Mononuclear cell (primary cell): Measurements from ENCODE around the gene CYP2A6. TPM values are rescaled to one million over a fixed set of nuclear protein-coding genes. Genes with fewer than 3 reads are reported as not detected.

ENCODE experiments used
- total RNA-seq: library from RNA; depleted of rRNA; stranded (reverse); fragments of >200 nt; gene quantifications from one replicate; pipeline ENCODE4 v1.2.3, GENCODE V29; 2012

CYP2A6 gene
- total RNA-seq, 1 donor = not detected

Other genes with a start within 250 kb of the CYP2A6 start
- 16.2 TPM for gene LTBP4, start 249.1 kb downstream of the CYP2A6 start, total RNA-seq
- gene NUMBL, start 159.8 kb downstream of the CYP2A6 start, total RNA-seq = 3.1 TPM
- gene COQ8B, start 133.6 kb downstream of the CYP2A6 start, total RNA-seq = 11.9 TPM
- 6.7 TPM for gene ITPKC, start 133.3 kb downstream of the CYP2A6 start, total RNA-seq
- 0.52 TPM for gene ACTMAP, start 100.0 kb downstream of the CYP2A6 start, total RNA-seq
- gene SNRPA, start 99.2 kb downstream of the CYP2A6 start, total RNA-seq = 26.2 TPM
- not detected for gene MIA, start 74.9 kb downstream of the CYP2A6 start, total RNA-seq
- gene RAB4B, start 72.2 kb downstream of the CYP2A6 start, total RNA-seq = 9.6 TPM
- gene EGLN2, start 51.3 kb downstream of the CYP2A6 start, total RNA-seq = 52.7 TPM
- gene CYP2A7, start 31.8 kb upstream of the CYP2A6 start, total RNA-seq = not detected
- not detected for gene CYP2B6, start 140.8 kb upstream of the CYP2A6 start, total RNA-seq
- gene CYP2A13, start 238.0 kb upstream of the CYP2A6 start, total RNA-seq = not detected